Measurements from ENCODE around the gene CSDE1. TPM values are rescaled to one million over a fixed set of nuclear protein-coding genes. Genes with fewer than 3 reads are reported as not detected.

The CSDE1 gene
- total and polyA plus RNA-seq, 2 donors (not counting 3 experiments of a cell fraction or from before 2014, with no cell fraction given), result 129 to 492 TPM

DNA sequence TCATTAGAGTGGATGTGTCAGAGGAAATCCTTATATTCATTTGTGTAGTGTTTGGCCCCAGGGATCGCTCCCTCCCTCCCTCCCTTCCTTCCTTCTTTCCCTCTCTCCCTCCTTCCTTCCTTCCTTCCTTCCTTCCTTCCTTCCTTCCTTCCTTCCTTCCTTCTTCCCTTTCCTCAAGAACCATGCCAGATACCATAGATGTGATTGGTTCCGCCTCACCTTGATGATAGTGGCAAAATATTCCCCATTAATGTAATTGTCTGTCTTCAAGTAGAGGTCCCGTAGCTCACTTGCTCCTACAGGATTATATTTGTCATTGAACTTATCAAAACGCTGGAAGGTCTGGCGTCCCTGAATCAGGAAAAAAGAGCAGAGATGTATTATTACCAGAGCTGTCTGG lies 80.1 kb downstream of the CSDE1 start:
- dilution Hi-C loops (cut with MboI; ENCODE audit: extremely low pct_ligation_motif_present, low sequenced_read_pairs), result no loop called here
- Histone ChIP-seq H3K36me3 (ENCODE audit: control insufficient read depth in 2 of 2, extremely low read depth in 1 of 2, insufficient read depth in 2 of 2, low read length in 2 of 2) (no peaks in the 10 kb centered on the region), H4K20me1 (replicated peaks; ENCODE audit: control insufficient read depth, extremely low read depth, insufficient read depth, low read length) (no peaks in the 10 kb centered on the region), H3K9me3 (replicated peaks; ENCODE audit: control insufficient read depth, insufficient read depth, low read length) (no peaks in the 10 kb centered on the region), H3K4me1 (ENCODE audit: control insufficient read depth, extremely low read depth, insufficient read depth, low read length) (no peaks in the 10 kb centered on the region), H3K9ac (replicated peaks; ENCODE audit: extremely low read depth, insufficient read depth, low read length) (no peak overlapping the region), H3K79me2 (ENCODE audit: control insufficient read depth, insufficient read depth, low read length) (no peaks in the 10 kb centered on the region), H3K4me2 (ENCODE audit: insufficient read depth, low read length) (no peak overlapping the region), H3K27me3 (ENCODE audit: control insufficient read depth in 2 of 2, insufficient read depth in 2 of 2, low read length in 2 of 2) (peaks cover 13 to 18% of the 10 kb centered on the region in 2 experiments), H2AFZ (ENCODE audit: low read depth, low read length) (no peak overlapping the region), H3K4me3 (replicated peaks in 1 of 3; ENCODE audit: insufficient read depth in 1 of 3, low read depth in 1 of 3, low read length in 3 of 3) (no peak overlapping the region), H3K9me1 (replicated peaks; ENCODE audit: control insufficient read depth, extremely low read depth, insufficient read depth, low read length) (no peaks in the 10 kb centered on the region), H3K27ac (ENCODE audit: insufficient read depth, low read depth, low read length) (no peak overlapping the region)
- intact Hi-C loops (cut with micrococcal nuclease), result loop anchor here (10.0 kb wide), 1 partner anchor 387 kb away; no protein-coding TSS in a partner anchor
- BruUV-seq (replicated peaks), result no TSS peak
- ChIA-PET CTCF (no interaction called here), POLR2A (no interaction called here)
- DNase-seq (ENCODE audit: low read depth, low spot score), result no peak
- TF ChIP-seq GATA2 (IDR thresholded peaks at IDR 0.05; ENCODE audit: insufficient read depth, insufficient read length, low read depth, low read length), result no peak
- TF ChIP-seq POLR2AphosphoS5 (IDR thresholded peaks at IDR 0.05; ENCODE audit: insufficient read depth, low read depth, low read length), result no peak
- TF ChIP-seq MYC (IDR thresholded peaks at IDR 0.05; ENCODE audit: low read depth, low read length), result no peak
- TF ChIP-seq MAX (IDR thresholded peaks at IDR 0.05; ENCODE audit: insufficient read depth, insufficient read length), result no peak
- no peak for TF ChIP-seq CTCF (IDR thresholded peaks at IDR 0.05; ENCODE audit: extremely low read depth in 1 of 2, insufficient read depth in 1 of 2, low read depth in 1 of 2, low read length in 2 of 2)
- TF ChIP-seq POLR2A (IDR thresholded peaks at IDR 0.05; ENCODE audit: low read depth, low read length), result no peak
- no peak for TF ChIP-seq FOS (IDR thresholded peaks at IDR 0.05; ENCODE audit: borderline replicate concordance, insufficient read depth, low read length)
- TF ChIP-seq JUN (IDR thresholded peaks at IDR 0.05; ENCODE audit: borderline replicate concordance, insufficient read depth, insufficient read length, low read depth), result no peak
- no peak for FAIRE-seq

Data from endothelial cell of umbilical vein (primary cell).